ENCODE data around the gene CLSTN2. TPM values are rescaled to one million over a fixed set of nuclear protein-coding genes. Genes with fewer than 3 reads are reported as not detected.
"Not testable (repeated sequence)": the region's sequence is repeated elsewhere in the genome, so short reads cannot be mapped to it uniquely, and the experiment has no call there.

CLSTN2 gene
- total RNA-seq, 1 donor from 2014 or later: 11.8 TPM

DNA sequence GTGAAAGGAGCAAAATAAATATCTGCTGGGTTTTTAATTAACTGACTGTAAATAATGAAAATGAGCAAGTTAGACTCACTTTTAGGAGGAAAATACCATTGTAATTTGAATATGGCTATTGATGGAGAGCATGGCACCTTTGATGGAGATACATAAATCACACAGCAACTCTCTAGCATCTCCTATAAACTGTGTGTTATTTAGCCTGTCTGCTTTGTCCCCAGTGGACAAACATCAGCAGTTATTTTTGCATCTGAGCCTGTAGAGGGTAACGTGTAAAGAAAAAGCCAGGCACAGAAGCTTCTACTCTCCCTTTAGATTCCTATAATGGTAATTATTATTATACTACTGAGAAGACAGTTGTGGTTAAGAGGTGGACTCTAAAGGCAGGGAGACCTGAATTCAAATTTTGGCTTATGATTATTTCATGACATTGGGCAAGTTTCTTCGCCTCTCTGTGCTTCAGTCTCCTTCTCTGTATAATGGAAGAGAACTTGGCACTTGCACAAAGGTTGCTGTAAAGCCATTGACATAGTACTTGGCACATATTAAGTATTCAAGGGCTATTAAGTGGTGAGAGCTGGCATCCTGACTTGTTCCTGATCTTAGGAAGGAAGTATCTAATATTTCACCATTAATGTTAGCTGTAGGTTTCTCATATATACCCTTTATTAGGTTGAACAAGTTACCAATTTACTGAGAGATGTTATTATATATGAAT lies 453.4 kb downstream of the CLSTN2 start:
- FAIRE-seq (no peak), DNase-seq (ENCODE audit: low spot score in 2 of 2) (no peak)

GRCh38 chr3:140391061-140391460 lies 456.1 kb downstream of the CLSTN2 start:
- no peak for DNase-seq (ENCODE audit: low spot score in 2 of 2)
- no peak for FAIRE-seq

GRCh38 chr3:140394488-140395133 lies 459.6 kb downstream of the CLSTN2 start:
- FAIRE-seq: no peak
- DNase-seq (ENCODE audit: low spot score in 2 of 2): no peak

- FAIRE-seq (no peak), DNase-seq (ENCODE audit: low spot score in 2 of 2) (no peak)
Observed at GRCh38 chr3:140395134-140396075, 460.4 kb downstream of the CLSTN2 start.

DNA sequence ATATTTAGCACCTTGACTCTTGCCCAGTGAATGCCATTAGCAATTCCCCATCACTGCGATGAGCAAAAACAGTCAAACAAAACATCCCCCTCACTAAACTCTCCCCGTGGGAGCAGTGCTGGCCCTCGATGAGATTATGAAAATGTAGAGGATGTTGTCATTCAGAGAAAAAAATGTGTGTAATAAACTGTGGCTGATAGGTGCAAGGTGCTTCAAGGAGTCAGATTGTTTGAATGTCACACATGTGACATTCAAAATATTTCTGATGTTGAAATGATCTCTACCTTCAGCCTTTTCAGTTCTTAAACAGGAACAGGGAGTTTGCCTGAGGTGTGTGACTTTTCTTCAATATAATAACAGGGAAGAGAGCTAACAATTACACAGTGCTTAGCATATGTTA lies 461.1 kb downstream of the CLSTN2 start:
- FAIRE-seq: no peak
- DNase-seq (ENCODE audit: low spot score in 2 of 2): no peak

GRCh38 chr3:140397847-140398246 lies 462.9 kb downstream of the CLSTN2 start:
- FAIRE-seq: no peak
- DNase-seq (ENCODE audit: low spot score in 2 of 2): no peak

DNA sequence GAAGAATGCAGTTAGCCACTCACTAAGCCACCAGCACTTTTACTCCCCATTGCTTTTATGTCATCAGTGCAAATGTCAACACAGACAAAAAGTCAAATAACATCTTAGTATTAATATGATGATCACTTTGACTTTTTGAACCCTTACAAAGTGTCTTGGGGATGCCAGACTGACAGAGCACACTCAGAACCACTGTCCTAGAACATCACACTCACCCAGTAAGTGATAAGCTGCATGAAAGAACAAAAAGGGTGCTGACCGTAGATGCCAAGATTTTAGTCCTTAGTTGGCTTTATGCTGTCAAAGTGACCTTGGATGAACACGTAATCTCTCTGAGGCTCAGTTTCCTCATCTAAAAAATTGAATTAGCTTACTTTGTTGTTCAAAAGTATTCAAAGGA lies 463.4 kb downstream of the CLSTN2 start:
- DNase-seq (ENCODE audit: low spot score in 2 of 2) (no peak), FAIRE-seq (no peak)

GRCh38 chr3:140399871-140400270 lies 464.9 kb downstream of the CLSTN2 start:
- no peak for DNase-seq (ENCODE audit: low spot score in 2 of 2)
- FAIRE-seq: no peak

DNA sequence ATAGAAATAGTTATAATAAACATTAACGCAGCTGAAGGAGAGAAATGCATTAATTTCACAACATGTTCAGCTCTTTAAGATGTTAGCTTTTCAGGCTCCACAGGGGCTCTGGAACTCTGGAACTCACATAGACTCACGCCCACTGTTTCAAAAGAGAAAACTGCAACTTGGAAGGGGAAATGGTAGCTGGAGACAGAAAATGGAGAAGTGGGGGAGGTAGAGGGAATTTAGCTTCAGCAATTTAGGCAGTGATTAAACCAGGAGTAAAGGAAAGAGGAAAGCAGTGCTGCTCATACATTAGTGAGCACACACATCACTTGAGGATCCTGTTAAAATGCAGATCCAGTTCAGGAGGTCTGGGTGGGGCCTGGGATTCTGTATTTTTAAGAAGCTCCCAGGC lies 468.1 kb downstream of the CLSTN2 start:
- no peak for DNase-seq (ENCODE audit: low spot score in 2 of 2)
- no peak for FAIRE-seq

DNA sequence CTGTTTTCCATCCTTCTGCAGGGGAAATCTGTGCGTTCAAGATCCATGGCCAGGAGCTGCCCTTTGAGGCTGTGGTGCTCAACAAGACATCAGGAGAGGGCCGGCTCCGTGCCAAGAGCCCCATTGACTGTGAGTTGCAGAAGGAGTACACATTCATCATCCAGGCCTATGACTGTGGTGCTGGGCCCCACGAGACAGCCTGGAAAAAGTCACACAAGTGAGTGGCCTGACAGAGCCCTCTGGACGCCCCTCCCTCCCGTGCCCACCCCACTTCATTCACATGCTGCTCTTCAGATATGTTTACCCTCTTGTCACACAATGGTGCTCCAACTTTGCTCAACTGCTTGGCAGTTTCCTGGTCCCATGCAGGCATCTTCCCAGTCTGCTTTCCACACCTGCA lies 468.6 kb downstream of the CLSTN2 start:
- FAIRE-seq: no peak
- no peak for DNase-seq (ENCODE audit: low spot score in 2 of 2)

DNA sequence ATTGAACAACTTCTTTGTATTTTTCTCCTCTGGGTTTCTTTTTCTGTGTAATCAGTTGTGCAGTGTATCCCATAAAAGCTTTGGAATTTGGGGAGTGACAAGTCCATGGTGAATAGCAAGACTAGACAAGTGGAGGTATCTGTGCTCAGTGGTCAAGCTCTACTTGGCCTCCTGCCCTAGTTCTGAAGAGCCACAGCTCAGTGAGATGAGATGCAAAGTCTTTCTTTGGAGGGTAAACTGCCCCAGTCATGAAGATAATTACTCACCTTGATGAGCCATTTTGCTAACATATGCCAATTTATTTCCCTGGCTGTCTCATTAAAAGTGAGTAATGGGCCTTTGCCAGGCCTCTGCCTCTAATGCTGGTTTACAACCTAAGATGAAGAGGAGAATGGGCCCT lies 471.7 kb downstream of the CLSTN2 start:
- DNase-seq (ENCODE audit: low spot score in 2 of 2): no peak
- FAIRE-seq: no peak

- FAIRE-seq (no peak), DNase-seq (ENCODE audit: low spot score in 2 of 2) (no peak)
Observed at GRCh38 chr3:140408252-140408651, 473.3 kb downstream of the CLSTN2 start.

DNA sequence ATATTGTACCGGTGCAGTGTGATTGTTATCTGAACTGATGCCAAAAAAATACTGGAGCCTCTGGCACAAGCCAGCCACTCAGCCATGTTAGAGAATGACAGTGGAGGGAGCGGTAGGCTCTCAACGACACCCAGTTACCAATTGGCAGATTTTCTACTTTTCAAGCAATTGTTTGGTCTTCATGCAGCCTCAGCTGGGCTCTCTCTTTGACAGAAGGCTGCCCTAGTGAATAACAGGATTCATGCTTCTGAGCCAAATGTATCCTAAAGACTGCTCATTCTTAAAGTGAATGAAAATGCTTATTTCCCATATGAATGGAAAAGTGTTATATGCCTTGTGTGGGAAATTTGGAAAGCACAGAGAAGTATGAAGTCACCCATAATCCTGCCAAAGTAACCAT lies 481.7 kb downstream of the CLSTN2 start:
- FAIRE-seq: no peak

DNA sequence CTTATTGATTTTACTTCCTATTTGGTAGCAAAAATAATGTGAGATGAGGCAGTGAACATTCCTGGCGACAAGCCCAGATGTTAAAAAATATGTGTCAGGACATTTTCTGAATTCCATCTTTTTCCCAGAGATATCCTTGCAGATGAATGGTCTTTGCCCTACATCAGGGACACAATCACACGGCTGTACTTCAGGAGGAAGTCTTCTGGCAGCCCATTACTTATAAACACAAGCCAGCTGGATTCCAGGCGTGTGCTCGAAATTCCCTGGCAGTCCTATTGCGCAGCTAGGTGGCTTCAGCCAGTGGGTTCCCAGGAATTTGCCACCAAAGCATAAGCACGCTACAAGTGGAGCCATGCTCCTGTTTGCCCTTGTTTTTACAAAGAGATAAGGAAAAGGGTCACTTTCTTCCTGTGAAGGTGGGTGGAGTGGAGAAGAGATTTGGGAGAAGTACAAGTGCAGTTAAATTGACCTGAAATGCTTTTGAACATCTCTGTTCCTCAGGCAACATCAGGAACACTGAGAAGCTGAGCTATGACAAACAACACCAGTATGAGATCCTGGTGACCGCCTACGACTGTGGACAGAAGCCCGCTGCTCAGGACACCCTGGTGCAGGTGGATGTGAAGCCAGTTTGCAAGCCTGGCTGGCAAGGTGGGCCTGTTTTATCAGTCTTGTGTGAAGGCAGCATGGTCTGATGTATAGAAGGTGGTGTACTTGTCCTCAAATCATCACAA lies 485.8 kb downstream of the CLSTN2 start:
- no peak for FAIRE-seq

More for the DNA sequence above, 481.7 kb downstream of the CLSTN2 start:
- no peak for DNase-seq (ENCODE audit: low spot score in 2 of 2)

DNA sequence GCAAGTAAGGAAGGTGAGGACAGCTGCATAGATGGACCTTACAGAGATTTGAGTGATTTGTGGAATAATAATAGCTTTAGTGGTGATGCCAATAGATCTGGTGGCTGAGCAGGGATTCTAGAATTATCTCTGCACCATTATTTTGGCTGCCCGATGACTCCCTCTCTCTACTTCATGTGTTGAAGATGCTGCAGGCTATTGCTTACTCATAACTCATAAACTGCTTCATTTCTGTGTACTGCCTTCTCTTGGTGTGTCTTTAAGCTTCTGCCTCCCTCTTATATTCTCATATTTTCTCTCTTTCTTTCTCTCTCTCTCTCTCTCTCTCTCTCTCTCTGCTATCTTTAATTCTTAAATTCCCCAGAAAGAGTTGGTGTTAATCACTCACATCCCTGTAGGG lies 486.9 kb downstream of the CLSTN2 start:
- DNase-seq (ENCODE audit: low spot score in 2 of 2) (no peak), FAIRE-seq (no peak)

More for the DNA sequence above, 485.8 kb downstream of the CLSTN2 start:
- no peak for DNase-seq (ENCODE audit: low spot score in 2 of 2)

GRCh38 chr3:140423146-140423545 lies 488.2 kb downstream of the CLSTN2 start:
- DNase-seq (ENCODE audit: low spot score in 2 of 2): no peak
- no peak for FAIRE-seq

DNA sequence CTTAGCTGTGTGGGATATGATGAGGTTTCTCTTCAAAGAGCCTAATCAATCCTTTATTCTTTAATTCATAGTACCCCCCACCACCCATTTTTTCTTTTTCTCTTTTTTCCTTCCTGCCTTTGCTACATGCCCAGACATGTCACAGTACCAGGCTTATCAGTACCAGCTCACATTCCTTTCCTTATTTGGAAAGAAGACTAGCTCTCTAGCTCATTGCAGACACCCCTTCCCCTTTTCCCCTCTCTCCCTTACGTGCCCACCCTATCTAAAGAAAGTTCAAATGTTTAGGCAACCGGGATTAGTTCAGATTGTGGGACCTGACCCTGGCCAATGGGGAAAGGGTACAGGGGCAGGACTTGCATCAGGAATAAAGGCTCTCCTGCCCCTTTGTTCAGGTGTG lies 488.6 kb downstream of the CLSTN2 start:
- DNase-seq (ENCODE audit: low spot score in 2 of 2); FAIRE-seq: not testable (repeated sequence)

DNA sequence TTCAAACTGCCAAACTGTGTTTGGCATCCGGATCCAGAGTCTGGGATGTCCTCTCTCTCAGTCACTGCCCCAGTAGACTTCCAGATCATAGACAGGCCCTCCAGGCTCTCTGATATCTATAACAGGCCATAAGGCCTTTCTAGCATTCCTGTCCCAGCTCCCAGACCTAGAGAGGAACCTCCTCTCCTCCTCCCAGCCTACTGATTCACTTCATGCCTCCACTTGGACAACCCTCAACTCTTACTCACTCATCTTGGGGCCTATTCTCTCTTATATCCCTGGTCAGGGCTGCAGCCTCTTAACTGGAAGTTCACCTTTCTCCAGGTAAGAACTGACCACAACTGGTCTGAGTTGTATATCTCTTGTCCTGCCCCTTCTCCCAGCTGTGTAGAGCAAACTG lies 489.2 kb downstream of the CLSTN2 start:
- FAIRE-seq: no peak
- DNase-seq (ENCODE audit: low spot score in 2 of 2): no peak

DNA sequence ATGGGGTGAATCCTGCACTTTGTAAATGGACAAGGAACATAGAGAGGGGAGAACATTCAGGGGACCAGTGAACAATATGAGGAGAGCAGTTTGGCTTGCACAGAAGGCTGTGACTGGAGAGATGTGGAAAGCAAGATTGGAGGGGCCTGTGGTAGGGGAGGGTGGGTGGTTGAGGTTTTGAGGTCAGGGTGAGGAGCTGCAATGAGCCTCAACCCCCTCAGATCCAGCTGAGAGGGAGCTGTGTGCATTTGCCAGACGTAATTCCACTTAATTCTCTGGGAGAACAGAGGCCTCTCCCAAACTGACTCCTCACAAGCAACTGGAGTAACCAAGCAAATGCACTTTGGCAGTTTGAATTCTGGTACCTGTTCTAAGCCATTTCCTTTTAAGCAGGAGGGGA lies 489.7 kb downstream of the CLSTN2 start:
- FAIRE-seq (no peak), DNase-seq (ENCODE audit: low spot score in 2 of 2) (no peak)

- DNase-seq (ENCODE audit: low spot score in 2 of 2) (no peak), FAIRE-seq (no peak)
Observed at GRCh38 chr3:140427786-140428185, 492.8 kb downstream of the CLSTN2 start.
